Amygdala (tissue), 56 donors: ENCODE results near the gene MOB3B.
"Not testable (repeated sequence)": the region's sequence is repeated elsewhere in the genome, so short reads cannot be mapped to it uniquely, and the experiment has no call there.

Experiments used
- DNase-seq, 56 donors: peaks; one replicate each; lab custom pipeline; 2025; lab: John Stamatoyannopoulos, UW

The MOB3B gene

GRCh38 chr9:27519466-27520465 is 9.8 kb downstream of the MOB3B start:
- DNase-seq = no peak

GRCh38 chr9:27518809-27519208 is 10.8 kb downstream of the MOB3B start:
- no peak for DNase-seq

GRCh38 chr9:27518006-27518405 is 11.6 kb downstream of the MOB3B start:
- no peak for DNase-seq

GRCh38 chr9:27514551-27514950 is 15.1 kb downstream of the MOB3B start:
- DNase-seq = no peak

GRCh38 chr9:27511771-27512170 is 17.8 kb downstream of the MOB3B start:
- no peak for DNase-seq

GRCh38 chr9:27510780-27511179 is 18.8 kb downstream of the MOB3B start:
- DNase-seq = no peak

GRCh38 chr9:27506981-27507380 is 22.6 kb downstream of the MOB3B start:
- DNase-seq = no peak

- DNase-seq = no peak
Measured at GRCh38 chr9:27505744-27506161, 23.9 kb downstream of the MOB3B start.

GRCh38 chr9:27504259-27504658 is 25.4 kb downstream of the MOB3B start:
- DNase-seq = no peak

GRCh38 chr9:27503623-27504022 is 26.0 kb downstream of the MOB3B start:
- no peak for DNase-seq

GRCh38 chr9:27500902-27501301 is 28.7 kb downstream of the MOB3B start:
- DNase-seq = not testable (repeated sequence)

- DNase-seq = no peak
Measured at GRCh38 chr9:27499451-27499850, 30.2 kb downstream of the MOB3B start.

- peak in 41 of 56 donors; percentile 4 to 64 (median 32) for DNase-seq
Measured at GRCh38 chr9:27497883-27498417, 31.7 kb downstream of the MOB3B start.

GRCh38 chr9:27496135-27496504 is 33.5 kb downstream of the MOB3B start:
- no peak for DNase-seq

GRCh38 chr9:27495480-27496134 is 34.0 kb downstream of the MOB3B start:
- DNase-seq = no peak

- DNase-seq = no peak
Measured at GRCh38 chr9:27491154-27491553, 38.5 kb downstream of the MOB3B start.

- DNase-seq = no peak
Measured at GRCh38 chr9:27489087-27489876, 40.3 kb downstream of the MOB3B start.

- no peak for DNase-seq
Measured at GRCh38 chr9:27487927-27488326, 41.7 kb downstream of the MOB3B start.

- no peak for DNase-seq
Measured at GRCh38 chr9:27487128-27487640, 42.4 kb downstream of the MOB3B start.

GRCh38 chr9:27485158-27485557 is 44.5 kb downstream of the MOB3B start:
- no peak for DNase-seq
